ENCODE data around the gene PRKAB2. TPM values are rescaled to one million over a fixed set of nuclear protein-coding genes. Genes with fewer than 3 reads are reported as not detected.
A peak's percentile ranks its signal among the peaks of the same experiment; 100 is the strongest.

Gene PRKAB2
- 17.8 and 21.2 TPM in 2 replicates for total RNA-seq (2021)
- long read RNA-seq, full-length matches to known transcripts: 5 of 44 reads
- long read RNA-seq, partial matches to known transcripts: 10 of 44 reads
- long read RNA-seq, other reads (novel, unspliced or antisense): 29 of 44 reads

- H3K9me3 Mint-ChIP-seq: peaks cover 0 to 6% of the 10 kb centered on the region in 2 experiments; a peak in 2 of 5 replicates
- peak within 1 kb of the TSS; percentile 80 for H3K4me2 ChIP-seq (ENCODE audit: insufficient read depth, insufficient read length, low read length)
- H4K5ac ChIP-seq (ENCODE audit: insufficient read length, low read depth, low read length): no peak within 1 kb of the TSS
- H3K36me3 Mint-ChIP-seq (ENCODE audit: insufficient read depth in 1 of 3, low read depth in 3 of 3): peaks cover under 1 to 9% (median 5%) of the 10 kb centered on the region in 3 experiments; a peak in 5 of 7 replicates
- H2BK5ac ChIP-seq (ENCODE audit: insufficient read length, low read length): no peak within 1 kb of the TSS
- peak within 1 kb of the TSS; percentile 98 to 99 (median 98) for H3K27ac Mint-ChIP-seq
- no peaks in the 10 kb centered on the region for H3K27me3 ChIP-seq (ENCODE audit: insufficient read depth, low read length)
- no peaks in the 10 kb centered on the region for H3K9me3 ChIP-seq (ENCODE audit: control insufficient read depth, low read depth, low read length)
- no peaks in the 10 kb centered on the region for H4K20me1 ChIP-seq (ENCODE audit: control insufficient read depth, insufficient read depth, insufficient read length)
- H3T11ph ChIP-seq (ENCODE audit: low read length): no peak within 1 kb of the TSS
- H2AFZ ChIP-seq (ENCODE audit: low read length): no peak within 1 kb of the TSS
- peak within 1 kb of the TSS; percentile 90 to 97 for H3K4me3 Mint-ChIP-seq
- H3K56ac ChIP-seq (ENCODE audit: insufficient read length, low read depth, low read length): no peak within 1 kb of the TSS
- peak within 1 kb of the TSS; percentile 87 for H3K18ac ChIP-seq (ENCODE audit: insufficient read length, low read depth, low read length)
- peaks cover 8% of the 10 kb centered on the region; the same call in 1 of the 2 replicates for H3K79me2 ChIP-seq (ENCODE audit: insufficient read depth, low read length)
- H2BK15ac ChIP-seq (ENCODE audit: low read depth, low read length): no peak within 1 kb of the TSS
- H4K8ac ChIP-seq (replicated peaks; ENCODE audit: insufficient read length, low read depth, low read length): no peak within 1 kb of the TSS
- H3K4me1 Mint-ChIP-seq: peaks cover 42% of the 10 kb centered on the region in 2 experiments
- no CpG with 5 or more reads among the region's 72 CpGs for WGBS (ENCODE audit: extremely low coverage, insufficient read length, low lambda C conversion rate)
- TF ChIP-seq CTCF (conservative IDR thresholded peaks at IDR 0.05): peak; percentile 97
- H2BK120ac ChIP-seq (ENCODE audit: low read depth, low read length, poor library complexity, severe bottlenecking): no peak within 1 kb of the TSS
- H3K14ac ChIP-seq (ENCODE audit: insufficient read depth, low read length): peak within 1 kb of the TSS; percentile 77
- H3K4me1 ChIP-seq (ENCODE audit: insufficient read depth, low read length): no peaks in the 10 kb centered on the region; the same call in 1 of the 2 replicates
- no peak within 1 kb of the TSS for H3K23ac ChIP-seq (ENCODE audit: insufficient read length, low read depth, low read length)
- no peak within 1 kb of the TSS for H2BK12ac ChIP-seq (ENCODE audit: insufficient read length, low read depth, low read length)
- no peak within 1 kb of the TSS for H2BK20ac ChIP-seq (ENCODE audit: low read depth, low read length, poor library complexity, severe bottlenecking)
- H4K91ac ChIP-seq (ENCODE audit: insufficient read length, low read depth, low read length): no peak within 1 kb of the TSS
- peak within 1 kb of the TSS; percentile 13 for H3K27ac ChIP-seq (ENCODE audit: insufficient read length, low read depth, low read length)
- H3K27me3 Mint-ChIP-seq (ENCODE audit: low read depth): no peaks in the 10 kb centered on the region
- no peak within 1 kb of the TSS for H3K4ac ChIP-seq (ENCODE audit: low read depth, low read length)
- H3K23me2 ChIP-seq (ENCODE audit: insufficient read length, low read depth, low read length, poor library complexity, severe bottlenecking): peaks cover 11% of the 10 kb centered on the region
- DNase-seq: peak; percentile 96
- no peak within 1 kb of the TSS for H2AK5ac ChIP-seq (ENCODE audit: insufficient read length, low read length)
- peak within 1 kb of the TSS; percentile 77 for H3K9ac ChIP-seq (ENCODE audit: extremely low read depth, insufficient read length, low read length)
- H3K79me1 ChIP-seq (ENCODE audit: insufficient read depth, low read depth, low read length, poor library complexity, severe bottlenecking): no peaks in the 10 kb centered on the region
Measured at GRCh38 chr1:147172168-147173016, at the start of gene PRKAB2. Gene PRKAB2, minus strand, starts transcription at chr1:147172470. Its CDS starts 326 bp downstream, at chr1:147172144.
